Liver (tissue), 3 donors: Measurements from ENCODE around the gene HOXD11.

Experiments
- EGR1 ChIP-seq, 2 donors: IDR thresholded peaks; 2 replicates each; pipeline ENCODE4 v1.6.1; 2016 to 2018; ENCODE audit warnings: antibody characterized with exemption in 2 of 2, low read depth in 2 of 2
- GABPA ChIP-seq, 2 donors: IDR thresholded peaks in 1 of 2; conservative IDR thresholded peaks in 1 of 2; 2 replicates each; pipeline ENCODE4 v1.6.1; 2016; ENCODE audit warnings: antibody characterized with exemption in 2 of 2, mild to moderate bottlenecking in 1 of 2, moderate library complexity in 1 of 2
- SP1 ChIP-seq: IDR thresholded peaks from 2 replicates; pipeline ENCODE4 v1.6.1; 2018; ENCODE audit warnings: antibody characterized with exemption, mild to moderate bottlenecking
- TAF1 ChIP-seq: conservative IDR thresholded peaks from 2 replicates; pipeline ENCODE4 v1.6.1; 2016; ENCODE audit warnings: antibody characterized with exemption, mild to moderate bottlenecking
- TF ChIP-seq, protein P1 (sequence below): fragments of 150-350 bp; IDR thresholded peaks from 2 replicates; pipeline ENCODE4 v1.5.1; 2017; ENCODE audit warnings: improper control_type of control experiment, low read depth, low read length; ENCODE audit not compliant: missing input control
- TF ChIP-seq, protein P2 (sequence below): IDR thresholded peaks from 2 replicates; pipeline ENCODE4 v1.6.1; 2016; ENCODE audit warnings: antibody characterized with exemption
- donor health status: healthy.
- donor health status: healthy.

DNA sequence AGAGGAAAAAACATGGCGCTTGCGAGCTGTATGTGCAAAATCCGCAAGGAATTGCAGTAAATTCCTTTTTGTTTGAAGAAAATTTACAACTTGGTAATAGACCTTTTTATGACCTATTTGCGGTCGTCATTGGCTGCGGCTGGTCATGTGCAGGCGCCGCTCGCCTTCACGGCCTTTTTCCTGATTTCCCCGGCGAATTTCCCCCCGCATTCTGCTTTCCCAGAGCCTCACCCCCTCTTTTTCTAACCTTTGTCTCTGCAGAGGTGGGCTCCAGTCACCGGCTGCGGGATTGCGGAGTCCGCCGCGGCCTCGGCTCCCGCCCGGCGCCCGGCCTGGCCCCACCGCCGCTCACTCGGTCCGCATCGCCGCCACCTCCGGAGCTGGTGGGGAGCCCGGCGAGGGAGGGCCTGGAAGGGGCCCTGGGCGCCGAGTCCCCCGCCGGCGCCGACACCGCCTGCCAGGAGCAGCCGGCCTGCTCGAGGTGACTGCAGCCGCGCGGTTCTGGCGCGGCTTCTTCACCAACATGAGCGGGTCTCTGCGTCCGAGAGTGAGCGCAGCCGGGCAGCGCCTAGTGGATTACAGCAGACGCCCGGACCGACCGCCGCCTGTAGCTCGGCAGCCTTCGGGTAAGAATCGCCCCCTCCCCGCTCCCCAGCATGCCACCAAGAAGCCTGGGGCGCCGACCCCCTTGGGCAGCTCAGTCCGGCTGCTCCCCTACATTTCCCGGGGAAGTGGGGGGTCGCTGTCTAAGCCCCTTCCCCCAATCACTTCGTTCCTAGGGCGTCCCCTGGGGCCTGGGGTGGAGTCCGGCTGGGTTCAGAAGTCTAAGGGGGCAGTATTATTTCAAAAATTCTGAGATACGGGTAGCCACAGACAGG, 29.5 kb downstream of the HOXD11 start:
- TF ChIP-seq, protein P1, sequence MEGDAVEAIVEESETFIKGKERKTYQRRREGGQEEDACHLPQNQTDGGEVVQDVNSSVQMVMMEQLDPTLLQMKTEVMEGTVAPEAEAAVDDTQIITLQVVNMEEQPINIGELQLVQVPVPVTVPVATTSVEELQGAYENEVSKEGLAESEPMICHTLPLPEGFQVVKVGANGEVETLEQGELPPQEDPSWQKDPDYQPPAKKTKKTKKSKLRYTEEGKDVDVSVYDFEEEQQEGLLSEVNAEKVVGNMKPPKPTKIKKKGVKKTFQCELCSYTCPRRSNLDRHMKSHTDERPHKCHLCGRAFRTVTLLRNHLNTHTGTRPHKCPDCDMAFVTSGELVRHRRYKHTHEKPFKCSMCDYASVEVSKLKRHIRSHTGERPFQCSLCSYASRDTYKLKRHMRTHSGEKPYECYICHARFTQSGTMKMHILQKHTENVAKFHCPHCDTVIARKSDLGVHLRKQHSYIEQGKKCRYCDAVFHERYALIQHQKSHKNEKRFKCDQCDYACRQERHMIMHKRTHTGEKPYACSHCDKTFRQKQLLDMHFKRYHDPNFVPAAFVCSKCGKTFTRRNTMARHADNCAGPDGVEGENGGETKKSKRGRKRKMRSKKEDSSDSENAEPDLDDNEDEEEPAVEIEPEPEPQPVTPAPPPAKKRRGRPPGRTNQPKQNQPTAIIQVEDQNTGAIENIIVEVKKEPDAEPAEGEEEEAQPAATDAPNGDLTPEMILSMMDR: no peak
- no peak for TF ChIP-seq GABPA (IDR thresholded peaks at IDR 0.05 in 1 of 2, conservative IDR thresholded peaks at IDR 0.05 in 1 of 2)
- TF ChIP-seq SP1: no peak
- TF ChIP-seq TAF1: no peak
- no peak for TF ChIP-seq EGR1 (IDR thresholded peaks at IDR 0.05; ENCODE audit: low read depth in 2 of 2)
- TF ChIP-seq, protein P2, sequence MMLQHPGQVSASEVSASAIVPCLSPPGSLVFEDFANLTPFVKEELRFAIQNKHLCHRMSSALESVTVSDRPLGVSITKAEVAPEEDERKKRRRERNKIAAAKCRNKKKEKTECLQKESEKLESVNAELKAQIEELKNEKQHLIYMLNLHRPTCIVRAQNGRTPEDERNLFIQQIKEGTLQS: no peak
